H9 (cell line): ENCODE data around the gene BARX2. TPM values are rescaled to one million over a fixed set of nuclear protein-coding genes. Genes with fewer than 3 reads are reported as not detected.

Source experiments
- DNase-seq: peaks from one replicate; pipeline ENCODE4 v3.0.0-alpha.2; 2017
- H2AFZ ChIP-seq: one replicate; pipeline ENCODE4 v1.6.1; 2013; ENCODE audit warnings: mild to moderate bottlenecking, low read length, control low read depth, moderate library complexity
- H2AK5ac ChIP-seq: 2 replicates; pipeline ENCODE4 v1.6.1; 2013; ENCODE audit warnings: low read length, control low read depth, mixed read lengths; ENCODE audit not compliant: insufficient read length
- H2BK120ac ChIP-seq: one replicate; pipeline ENCODE4 v1.6.1; 2013; ENCODE audit warnings: low read depth, mild to moderate bottlenecking, low read length, control low read depth, inconsistent platforms; ENCODE audit not compliant: poor library complexity, severe bottlenecking
- H2BK12ac ChIP-seq: 2 replicates; pipeline ENCODE4 v1.6.1; 2013; ENCODE audit warnings: low read length, control low read depth, mixed read lengths, low read depth; ENCODE audit not compliant: insufficient read length
- H2BK15ac ChIP-seq: 2 replicates; pipeline ENCODE4 v1.6.1; 2013; ENCODE audit warnings: low read depth, low read length, control low read depth
- H2BK20ac ChIP-seq: one replicate; pipeline ENCODE4 v1.6.1; 2013; ENCODE audit warnings: low read depth, mild to moderate bottlenecking, low read length, control low read depth, inconsistent platforms; ENCODE audit not compliant: poor library complexity, severe bottlenecking
- H2BK5ac ChIP-seq: 2 replicates; pipeline ENCODE4 v1.6.1; 2013; ENCODE audit warnings: low read length, control low read depth, mixed read lengths; ENCODE audit not compliant: insufficient read length
- H3K14ac ChIP-seq: 2 replicates; pipeline ENCODE4 v1.6.1; 2013; ENCODE audit warnings: low read length, control low read depth; ENCODE audit not compliant: insufficient read depth
- H3K18ac ChIP-seq: 2 replicates; pipeline ENCODE4 v1.6.1; 2013; ENCODE audit warnings: low read depth, mild to moderate bottlenecking, mixed read lengths, low read length, control low read depth; ENCODE audit not compliant: insufficient read length
- H3K23ac ChIP-seq: 2 replicates; pipeline ENCODE4 v1.6.1; 2013; ENCODE audit warnings: low read length, control low read depth, mixed read lengths, low read depth; ENCODE audit not compliant: insufficient read length
- H3K23me2 ChIP-seq: 2 replicates; pipeline ENCODE4 v1.6.1; 2013; ENCODE audit warnings: low read depth, mild to moderate bottlenecking, mixed read lengths, low read length, control low read depth; ENCODE audit not compliant: insufficient read length, poor library complexity, severe bottlenecking
- H3K27ac ChIP-seq: 2 replicates; pipeline ENCODE4 v1.5.1; 2013; ENCODE audit warnings: low read length, control low read depth, mixed read lengths, low read depth; ENCODE audit not compliant: insufficient read length
- H3K27me3 ChIP-seq: 2 replicates; pipeline ENCODE4 v1.6.1; 2013; ENCODE audit warnings: low read length, control low read depth, inconsistent platforms; ENCODE audit not compliant: insufficient read depth
- H3K4ac ChIP-seq: 2 replicates; pipeline ENCODE4 v1.6.1; 2013; ENCODE audit warnings: low read depth, mild to moderate bottlenecking, control low read depth, inconsistent platforms, low read length, moderate library complexity
- H3K4me1 ChIP-seq: 2 replicates; pipeline ENCODE4 v1.6.1; 2013; ENCODE audit warnings: low read length, control low read depth, inconsistent platforms; ENCODE audit not compliant: insufficient read depth
- H3K4me2 ChIP-seq: 2 replicates; pipeline ENCODE4 v1.6.1; 2013; ENCODE audit warnings: low read length, control low read depth, mixed read lengths; ENCODE audit not compliant: insufficient read length, insufficient read depth
- H3K56ac ChIP-seq: 2 replicates; pipeline ENCODE4 v1.6.1; 2013; ENCODE audit warnings: low read depth, mild to moderate bottlenecking, mixed read lengths, low read length, control low read depth; ENCODE audit not compliant: insufficient read length
- H3K79me1 ChIP-seq: 2 replicates; pipeline ENCODE4 v1.6.1; 2013; ENCODE audit warnings: low read depth, mild to moderate bottlenecking, moderate library complexity, low read length, control low read depth, inconsistent platforms; ENCODE audit not compliant: insufficient read depth, poor library complexity, severe bottlenecking
- H3K79me2 ChIP-seq: 2 replicates; pipeline ENCODE4 v1.6.1; 2013; ENCODE audit warnings: low read length, control low read depth, inconsistent platforms; ENCODE audit not compliant: insufficient read depth
- H3K9ac ChIP-seq: 2 replicates; pipeline ENCODE4 v1.6.1; 2013; ENCODE audit warnings: low read length, control low read depth, mixed read lengths; ENCODE audit not compliant: insufficient read length; ENCODE audit errors: extremely low read depth
- H3K9me3 ChIP-seq: one replicate; pipeline ENCODE4 v1.6.1; 2013; ENCODE audit warnings: low read depth, low read length, inconsistent platforms; ENCODE audit not compliant: control insufficient read depth
- H3T11ph ChIP-seq: one replicate; pipeline ENCODE4 v1.6.1; 2013; ENCODE audit warnings: mild to moderate bottlenecking, low read length, control low read depth, inconsistent platforms
- H4K20me1 ChIP-seq: one replicate; pipeline ENCODE4 v1.6.1; 2013; ENCODE audit not compliant: control insufficient read depth, insufficient read length, insufficient read depth
- H4K5ac ChIP-seq: 2 replicates; pipeline ENCODE4 v1.6.1; 2013; ENCODE audit warnings: low read depth, mild to moderate bottlenecking, mixed read lengths, low read length, control low read depth; ENCODE audit not compliant: insufficient read length
- H4K8ac ChIP-seq: replicated peaks from 2 replicates; pipeline ENCODE4 v1.6.1; 2013; ENCODE audit warnings: low read length, control low read depth, mixed read lengths, low read depth; ENCODE audit not compliant: insufficient read length
- H4K91ac ChIP-seq: 2 replicates; pipeline ENCODE4 v1.6.1; 2013; ENCODE audit warnings: low read depth, mild to moderate bottlenecking, moderate library complexity, mixed read lengths, low read length, control low read depth; ENCODE audit not compliant: insufficient read length
- H3K27ac Mint-ChIP-seq, 3 experiments: 2 replicates in 2 of 3; 3 replicates in 1 of 3; pipeline ENCODE4 v1.8.0; 2020 to 2021; ENCODE audit warnings: mixed read lengths in 3 of 3, mild to moderate bottlenecking in 1 of 3, moderate library complexity in 1 of 3
- H3K27me3 Mint-ChIP-seq: 2 replicates; pipeline ENCODE4 v1.8.0; 2021; ENCODE audit warnings: low read depth, mild to moderate bottlenecking, moderate library complexity, mixed read lengths
- H3K36me3 Mint-ChIP-seq, 3 experiments: 2 replicates in 2 of 3; 3 replicates in 1 of 3; pipeline ENCODE4 v1.8.0; 2020 to 2021; ENCODE audit warnings: low read depth in 3 of 3, mixed read lengths in 3 of 3; ENCODE audit not compliant: insufficient read depth in 1 of 3
- H3K4me1 Mint-ChIP-seq, 2 experiments: 2 replicates each; pipeline ENCODE4 v1.8.0; 2020; ENCODE audit warnings: mixed read lengths in 2 of 2
- H3K4me3 Mint-ChIP-seq, 2 experiments: 2 replicates in 1 of 2; 3 replicates in 1 of 2; pipeline ENCODE4 v1.8.0; 2020 to 2021; ENCODE audit warnings: mild to moderate bottlenecking in 2 of 2, mixed read lengths in 2 of 2, moderate library complexity in 1 of 2
- H3K9me3 Mint-ChIP-seq, 2 experiments: 2 replicates in 1 of 2; 3 replicates in 1 of 2; pipeline ENCODE4 v1.8.0; 2020; ENCODE audit warnings: mild to moderate bottlenecking in 2 of 2, mixed read lengths in 2 of 2, moderate library complexity in 1 of 2
- WGBS: extraction: QIAGEN DNeasy Blood & Tissue Kit; methylation state at CpG from one replicate; pipeline ENCODE4 v1.1.7; 2013; ENCODE audit warnings: missing lambda C conversion rate, low lambda C conversion rate, mixed read lengths; ENCODE audit not compliant: insufficient read length; ENCODE audit errors: extremely low coverage; 5-methylcytosine and 5-hydroxymethylcytosine counted together
- total RNA-seq: library from RNA; stranded (reverse); gene quantifications from 2 replicates; pipeline ENCODE4 v1.2.1, GENCODE V29; 2021
- TF ChIP-seq, protein P1 (sequence below): fragments of 200-600 bp; sonication (generic); conservative IDR thresholded peaks from 3 replicates; pipeline ENCODE4 v1.8.0; 2021; ENCODE audit warnings: antibody characterized with exemption, mild to moderate bottlenecking

Gene BARX2
- total RNA-seq, 1 experiment from 2014 or later, result not detected

DNA sequence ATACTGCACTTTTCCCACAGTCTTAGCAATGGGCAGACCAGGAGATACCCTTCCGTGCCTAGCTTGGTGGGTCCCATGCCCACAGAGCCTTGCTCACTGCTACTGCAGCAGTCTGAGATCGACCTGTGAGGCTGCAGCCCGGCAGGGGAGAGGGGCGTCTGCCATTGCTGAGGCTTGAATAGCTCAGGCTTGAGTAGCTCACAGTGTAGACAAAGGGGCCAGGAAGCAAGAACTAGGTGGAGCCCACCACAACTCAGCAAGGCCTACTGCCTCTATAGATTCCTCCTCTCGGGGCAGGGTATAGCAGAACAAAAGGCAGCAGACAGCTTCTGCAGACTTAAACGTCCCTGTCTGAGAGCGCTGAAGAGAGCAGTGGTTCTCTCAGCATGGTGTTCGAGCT is 118.1 kb downstream of the BARX2 start:
- Histone ChIP-seq H2BK12ac (no peak overlapping the region), H3K14ac (no peak overlapping the region), H2AK5ac (no peak overlapping the region), H4K8ac (no peak overlapping the region), H4K20me1 (no peaks in the 10 kb centered on the region), H3K27me3 (no peaks in the 10 kb centered on the region), H3K79me1 (no peaks in the 10 kb centered on the region), H3K9ac (no peak overlapping the region), H2AFZ (no peak overlapping the region), H3T11ph (no peak overlapping the region), H3K79me2 (no peaks in the 10 kb centered on the region), H3K4me2 (no peak overlapping the region), H3K18ac (no peak overlapping the region), H3K4me1 (no peaks in the 10 kb centered on the region), H3K23me2 (no peaks in the 10 kb centered on the region), H3K56ac (no peak overlapping the region), H4K5ac (no peak overlapping the region), H4K91ac (no peak overlapping the region), H3K9me3 (no peaks in the 10 kb centered on the region), H2BK120ac (no peak overlapping the region), H3K23ac (no peak overlapping the region), H3K4ac (no peak overlapping the region), H3K27ac (no peak overlapping the region), H2BK20ac (no peak overlapping the region), H2BK5ac (no peak overlapping the region), H2BK15ac (no peak overlapping the region)
- no peak overlapping the region for H3K27ac Mint-ChIP-seq
- TF ChIP-seq, protein P1, sequence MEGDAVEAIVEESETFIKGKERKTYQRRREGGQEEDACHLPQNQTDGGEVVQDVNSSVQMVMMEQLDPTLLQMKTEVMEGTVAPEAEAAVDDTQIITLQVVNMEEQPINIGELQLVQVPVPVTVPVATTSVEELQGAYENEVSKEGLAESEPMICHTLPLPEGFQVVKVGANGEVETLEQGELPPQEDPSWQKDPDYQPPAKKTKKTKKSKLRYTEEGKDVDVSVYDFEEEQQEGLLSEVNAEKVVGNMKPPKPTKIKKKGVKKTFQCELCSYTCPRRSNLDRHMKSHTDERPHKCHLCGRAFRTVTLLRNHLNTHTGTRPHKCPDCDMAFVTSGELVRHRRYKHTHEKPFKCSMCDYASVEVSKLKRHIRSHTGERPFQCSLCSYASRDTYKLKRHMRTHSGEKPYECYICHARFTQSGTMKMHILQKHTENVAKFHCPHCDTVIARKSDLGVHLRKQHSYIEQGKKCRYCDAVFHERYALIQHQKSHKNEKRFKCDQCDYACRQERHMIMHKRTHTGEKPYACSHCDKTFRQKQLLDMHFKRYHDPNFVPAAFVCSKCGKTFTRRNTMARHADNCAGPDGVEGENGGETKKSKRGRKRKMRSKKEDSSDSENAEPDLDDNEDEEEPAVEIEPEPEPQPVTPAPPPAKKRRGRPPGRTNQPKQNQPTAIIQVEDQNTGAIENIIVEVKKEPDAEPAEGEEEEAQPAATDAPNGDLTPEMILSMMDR, result no peak
- peaks cover 5 to 10% of the 10 kb centered on the region in 2 experiments for H3K9me3 Mint-ChIP-seq
- H3K27me3 Mint-ChIP-seq, result peaks cover 65% of the 10 kb centered on the region
- peaks cover 0 to 8% of the 10 kb centered on the region in 2 experiments; a peak in 3 of 4 replicates for H3K4me1 Mint-ChIP-seq
- H3K4me3 Mint-ChIP-seq, result no peak overlapping the region
- no peak for DNase-seq
- no CpG with 5 or more reads among the region's 8 CpGs for WGBS
- no peaks in the 10 kb centered on the region; a peak in 2 of 7 replicates for H3K36me3 Mint-ChIP-seq

Other genes with a start within 250 kb of the BARX2 start
- gene ARHGAP32, start 183.5 kb upstream of the BARX2 start, total RNA-seq, result 21.0 and 22.0 TPM in 2 replicates